NCI-H510A (cell line): Measurements from ENCODE around the gene ZFP36.

Source experiments
- DNase-seq: peaks from one replicate; lab custom pipeline; 2025; lab: John Stamatoyannopoulos, UW

Gene ZFP36

GRCh38 chr19:39419003-39419402 is 12.4 kb downstream of the ZFP36 start:
- no peak for DNase-seq

GRCh38 chr19:39420769-39421168 is 14.1 kb downstream of the ZFP36 start:
- DNase-seq = no peak

GRCh38 chr19:39422020-39422419 is 15.4 kb downstream of the ZFP36 start:
- DNase-seq = no peak

- no peak for DNase-seq
These were observed 16.8 kb downstream of the ZFP36 start for GRCh38 chr19:39423258-39424086.

- no peak for DNase-seq
These were observed 18.3 kb downstream of the ZFP36 start for GRCh38 chr19:39424934-39425333.

- no peak for DNase-seq
These were observed 19.1 kb downstream of the ZFP36 start for GRCh38 chr19:39425744-39426143.

- DNase-seq = no peak
These were observed 19.5 kb downstream of the ZFP36 start for GRCh38 chr19:39426170-39426569.

GRCh38 chr19:39427707-39428106 is 21.1 kb downstream of the ZFP36 start:
- DNase-seq = no peak

- no peak for DNase-seq
These were observed 21.9 kb downstream of the ZFP36 start for GRCh38 chr19:39428283-39429112.

GRCh38 chr19:39430675-39431593 is 24.3 kb downstream of the ZFP36 start:
- peak; percentile 34 for DNase-seq

- DNase-seq = no peak
These were observed 26.0 kb downstream of the ZFP36 start for GRCh38 chr19:39432677-39433025.

- no peak for DNase-seq
These were observed 26.9 kb downstream of the ZFP36 start for GRCh38 chr19:39433480-39434079.

GRCh38 chr19:39434123-39435076 is 27.8 kb downstream of the ZFP36 start:
- no peak for DNase-seq

GRCh38 chr19:39435499-39436349 is 29.1 kb downstream of the ZFP36 start, which contains the start of gene RPS16:
Gene RPS16, minus strand, starts transcription at chr19:39435949. Its CDS starts 54 bp downstream, at chr19:39435895.
- DNase-seq = peak; percentile 95

GRCh38 chr19:39436350-39436716 is 29.7 kb downstream of the ZFP36 start:
- DNase-seq = no peak

- DNase-seq = no peak
These were observed 31.8 kb downstream of the ZFP36 start for GRCh38 chr19:39438270-39438934.

GRCh38 chr19:39444598-39445195 is 38.0 kb downstream of the ZFP36 start:
- DNase-seq = no peak
